Prostate gland (tissue), 2 donors: ENCODE data around the gene TFEB. TPM values are rescaled to one million over a fixed set of nuclear protein-coding genes. Genes with fewer than 3 reads are reported as not detected.

Experiments
- DNase-seq: peaks from one replicate; pipeline ENCODE4 v3.0.0-alpha.2; 2019; ENCODE audit warnings: low spot score
- H3K27ac ChIP-seq, 2 donors: fragments of 200-600 bp; sonication (generic); 2 replicates each; pipeline ENCODE4 v1.5.1; 2017 to 2019
- H3K27me3 ChIP-seq: fragments of 200-600 bp; sonication (generic); replicated peaks from 2 replicates; pipeline ENCODE4 v1.5.1; 2019; ENCODE audit not compliant: insufficient read depth
- H3K36me3 ChIP-seq, 2 donors: fragments of 200-600 bp; sonication (generic); 1 replicate in 1 of 2; 2 replicates in 1 of 2; pipeline versions ENCODE4 v1.5.1 to v1.8.1; 2017 to 2019
- H3K4me1 ChIP-seq: fragments of 200-600 bp; sonication (generic); replicated peaks from 2 replicates; pipeline ENCODE4 v1.5.1; 2019
- H3K4me3 ChIP-seq, 2 donors: fragments of 200-600 bp; sonication (generic); 2 replicates each; pipeline ENCODE4 v1.5.1; 2017 to 2019
- H3K9me3 ChIP-seq: fragments of 200-600 bp; sonication (generic); 2 replicates; pipeline ENCODE4 v1.5.1; 2017
- CTCF ChIP-seq, 4 experiments: fragments of 200-600 bp in 2 of 4; fragments of 450-650 bp in 2 of 4; sonication (generic) in 2 of 4; IDR thresholded peaks; 1 replicate in 3 of 4; 2 replicates in 1 of 4; pipeline ENCODE4 v1.5.1; 2016 to 2019; ENCODE audit warnings: antibody characterized with exemption in 4 of 4, mild to moderate bottlenecking in 2 of 4, moderate library complexity in 2 of 4
- POLR2A ChIP-seq: fragments of 450-650 bp; IDR thresholded peaks from one replicate; pipeline ENCODE4 v1.6.1; 2016; ENCODE audit warnings: antibody characterized with exemption, mild to moderate bottlenecking
- POLR2AphosphoS5 ChIP-seq: sonication (generic); formaldehyde crosslinking; IDR thresholded peaks from one replicate; pipeline ENCODE4 v1.6.1; 2017; ENCODE audit warnings: antibody characterized with exemption
- WGBS: methylation state at CpG from one replicate; pipeline ENCODE4 v1.1.5; 2018; 5-methylcytosine and 5-hydroxymethylcytosine counted together
- intact Hi-C: fragments of 100-400 bp; cut with DNase I; formaldehyde crosslinking; loops from one replicate; pipeline ENCODE4 v1.14.2; 2022
- total RNA-seq, 2 donors: library from RNA; depleted of rRNA; stranded (reverse); fragments of >200 nt; gene quantifications; one replicate each; pipeline ENCODE4 v1.1.0, GENCODE V29; 2016

The TFEB gene
- total RNA-seq, 2 donors from 2014 or later = 28.4 to 31.2 TPM

- WGBS = 84% methylated on average over 17 of the region's 17 CpGs
- H3K4me3 ChIP-seq = no peak overlapping the region
- no peaks in the 10 kb centered on the region for H3K4me1 ChIP-seq
- intact Hi-C loops = no loop called here
- no peak for TF ChIP-seq CTCF (IDR thresholded peaks at IDR 0.05)
- TF ChIP-seq POLR2A = no peak
- no peak for TF ChIP-seq POLR2AphosphoS5
- no peaks in the 10 kb centered on the region for H3K9me3 ChIP-seq
- no peak for DNase-seq
- H3K36me3 ChIP-seq = no peaks in the 10 kb centered on the region
- no peaks in the 10 kb centered on the region for H3K27me3 ChIP-seq
- H3K27ac ChIP-seq = no peak overlapping the region
These were observed 62.3 kb downstream of the TFEB start for GRCh38 chr6:41672816-41673703.

GRCh38 chr6:41672016-41672415 lies 63.4 kb downstream of the TFEB start:
- 86% methylated on average over 7 of the region's 7 CpGs for WGBS
- Histone ChIP-seq H3K27ac (no peak overlapping the region), H3K9me3 (no peaks in the 10 kb centered on the region), H3K4me3 (no peak overlapping the region), H3K4me1 (no peaks in the 10 kb centered on the region), H3K36me3 (no peaks in the 10 kb centered on the region), H3K27me3 (no peaks in the 10 kb centered on the region)
- no peak for TF ChIP-seq POLR2A
- no peak for TF ChIP-seq CTCF (IDR thresholded peaks at IDR 0.05)
- no peak for TF ChIP-seq POLR2AphosphoS5
- no peak for DNase-seq
- intact Hi-C loops = no loop called here

DNA sequence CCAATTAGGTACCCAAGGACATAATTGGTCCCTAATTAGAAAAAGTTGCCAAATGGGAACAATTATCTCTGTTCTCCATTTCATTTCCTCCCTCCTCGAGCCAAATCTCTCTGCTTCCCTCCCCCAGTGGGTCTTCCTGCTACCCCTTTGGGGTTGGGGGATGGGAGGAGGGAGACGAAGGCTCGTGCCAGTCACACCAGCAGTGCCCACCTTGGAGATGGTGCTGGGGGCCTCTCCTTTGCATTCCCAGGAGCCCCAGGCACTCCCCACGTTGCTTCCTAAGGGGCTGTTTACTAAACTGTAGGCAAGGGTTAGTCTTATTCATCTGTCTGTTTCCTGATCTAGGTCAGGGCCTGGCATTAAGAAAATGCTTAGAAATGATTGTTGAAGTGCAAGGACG lies 64.0 kb downstream of the TFEB start:
- WGBS = 67% methylated on average over 5 of the region's 5 CpGs

GRCh38 chr6:41670703-41671360 lies 64.6 kb downstream of the TFEB start:
- no peaks in the 10 kb centered on the region for H3K4me1 ChIP-seq
- no peaks in the 10 kb centered on the region for H3K27me3 ChIP-seq
- H3K27ac ChIP-seq = no peak overlapping the region
- H3K9me3 ChIP-seq = no peaks in the 10 kb centered on the region
- WGBS = 65% methylated on average over 9 of the region's 9 CpGs
- no peak for DNase-seq
- intact Hi-C loops = no loop called here
- TF ChIP-seq CTCF (IDR thresholded peaks at IDR 0.05) = no peak
- H3K36me3 ChIP-seq = no peaks in the 10 kb centered on the region
- H3K4me3 ChIP-seq = no peak overlapping the region

More for the DNA sequence above, 64.0 kb downstream of the TFEB start:
- intact Hi-C loops = no loop called here
- H3K9me3 ChIP-seq = no peaks in the 10 kb centered on the region
- no peaks in the 10 kb centered on the region for H3K36me3 ChIP-seq
- no peaks in the 10 kb centered on the region for H3K27me3 ChIP-seq
- H3K4me1 ChIP-seq = no peaks in the 10 kb centered on the region
- no peak overlapping the region for H3K27ac ChIP-seq
- TF ChIP-seq POLR2AphosphoS5 (no peak), POLR2A (no peak), CTCF (IDR thresholded peaks at IDR 0.05) (no peak)
- no peak for DNase-seq
- H3K4me3 ChIP-seq = no peak overlapping the region

GRCh38 chr6:41668968-41669367 lies 66.4 kb downstream of the TFEB start:
- Histone ChIP-seq H3K27me3 (no peaks in the 10 kb centered on the region), H3K36me3 (no peaks in the 10 kb centered on the region), H3K4me3 (no peak overlapping the region), H3K27ac (no peak overlapping the region), H3K4me1 (no peaks in the 10 kb centered on the region), H3K9me3 (no peaks in the 10 kb centered on the region)
- 95% methylated on average over 2 of the region's 2 CpGs for WGBS
- intact Hi-C loops = no loop called here
- TF ChIP-seq CTCF (IDR thresholded peaks at IDR 0.05) = no peak
- no peak for TF ChIP-seq POLR2AphosphoS5
- TF ChIP-seq POLR2A = no peak
- no peak for DNase-seq
